A549 (cell line): ENCODE results near the gene CARD8. TPM values are rescaled to one million over a fixed set of nuclear protein-coding genes. Genes with fewer than 3 reads are reported as not detected.

Experiments used
- ATAC-seq, 2 experiments: fragments of 200-7000 bp in 1 of 2; fragments of >200 bp in 1 of 2; cut with Nextera tagmentation in 1 of 2; cut with Tn5 transposase in 1 of 2; 3 replicates each; pipeline versions ENCODE4 v1.8.0 to v1.9.1; 2018 to 2020; ENCODE audit warnings: mild to moderate bottlenecking in 1 of 2, moderate library complexity in 1 of 2
- CTCF ChIA-PET: fragments of 300-600 bp; sonication (Branson Sonifier 250); formaldehyde crosslinking; extraction: SDS; loops from one replicate; lab custom pipeline; 2021; ENCODE audit warnings: antibody characterized with exemption, inconsistent platforms; lab: Yijun Ruan, JAX
- POLR2A ChIA-PET: fragments of 350-600 bp; formaldehyde crosslinking; extraction: SDS; loops from one replicate; lab custom pipeline; 2021; ENCODE audit warnings: antibody characterized with exemption, inconsistent platforms; lab: Yijun Ruan, JAX
- DNase-seq, 2 experiments: peaks; one replicate each; pipeline versions ENCODE4 v3.0.0 to v3.0.0-alpha.2; 2011 to 2016; ENCODE audit warnings: low read depth in 1 of 2, low spot score in 1 of 2
- FAIRE-seq: peaks from 2 replicates; lab custom pipeline; 2011; peaks lifted over from hg19 to GRCh38; lab: Jason Lieb, UNC
- H3K27ac ChIP-seq, 2 experiments: fragments of >200 bp; sonication (Bioruptor Twin); formaldehyde crosslinking; 3 replicates each; pipeline ENCODE4 v1.5.1; 2016 to 2017
- H3K4me1 ChIP-seq: fragments of >200 bp; sonication (Bioruptor Twin); formaldehyde crosslinking; 3 replicates; pipeline ENCODE4 v1.6.1; 2016
- H3K4me2 ChIP-seq: fragments of >200 bp; sonication (Bioruptor Twin); formaldehyde crosslinking; 3 replicates; pipeline ENCODE4 v1.6.1; 2016
- H3K4me3 ChIP-seq: fragments of >200 bp; sonication (Bioruptor Twin); formaldehyde crosslinking; 3 replicates; pipeline ENCODE4 v1.5.1; 2016
- H3K9me3 ChIP-seq: fragments of >200 bp; sonication (Bioruptor Twin); formaldehyde crosslinking; 3 replicates; pipeline ENCODE4 v1.6.1; 2016
- CBX2 ChIP-seq: fragments of 200-600 bp; sonication (generic); IDR thresholded peaks from 2 replicates; pipeline ENCODE4 v1.6.1; 2016; ENCODE audit warnings: low read depth, mild to moderate bottlenecking, borderline replicate concordance
- CBX8 ChIP-seq: fragments of 200-600 bp; sonication (generic); IDR thresholded peaks from 2 replicates; pipeline ENCODE4 v1.6.1; 2016
- CHD2 ChIP-seq: fragments of 150-350 bp; IDR thresholded peaks from 2 replicates; pipeline ENCODE4 v1.6.1; 2014; ENCODE audit warnings: low read length; ENCODE audit not compliant: partially characterized antibody
- CHD4 ChIP-seq: fragments of 200-600 bp; sonication (generic); IDR thresholded peaks from 2 replicates; pipeline ENCODE4 v1.6.1; 2016; ENCODE audit warnings: antibody characterized with exemption, mild to moderate bottlenecking, borderline replicate concordance
- EP300 ChIP-seq, 2 experiments: fragments of >200 bp; sonication (Bioruptor Twin); formaldehyde crosslinking; IDR thresholded peaks; 2 replicates in 1 of 2; 3 replicates in 1 of 2; pipeline ENCODE4 v1.6.1; 2016 to 2017
- FOXS1 ChIP-seq: fragments of 250-450 bp; sonication (Bioruptor Pico); IDR thresholded peaks from 2 replicates; pipeline ENCODE4 v1.5.0; 2020; ENCODE audit warnings: mild to moderate bottlenecking, moderate library complexity
- GATA3 ChIP-seq: IDR thresholded peaks from 2 replicates; pipeline ENCODE4 v1.6.1; 2012; ENCODE audit warnings: borderline replicate concordance
- HOXA7 ChIP-seq: fragments of 250-450 bp; sonication (Bioruptor Pico); IDR thresholded peaks from 2 replicates; pipeline ENCODE4 v1.5.0; 2020; ENCODE audit warnings: mild to moderate bottlenecking, moderate library complexity
- HOXB5 ChIP-seq: fragments of 250-450 bp; sonication (Bioruptor Pico); IDR thresholded peaks from 2 replicates; pipeline ENCODE4 v1.5.0; 2020; ENCODE audit warnings: mild to moderate bottlenecking, moderate library complexity
- JUN ChIP-seq, 2 experiments: fragments of >200 bp; sonication (Bioruptor Twin); formaldehyde crosslinking; IDR thresholded peaks; 2 replicates in 1 of 2; 3 replicates in 1 of 2; pipeline ENCODE4 v1.6.1; 2016 to 2017
- NR3C1 ChIP-seq: fragments of >200 bp; sonication (Bioruptor Twin); formaldehyde crosslinking; IDR thresholded peaks from 3 replicates; pipeline ENCODE4 v1.6.1; 2017
- POLR2AphosphoS2 ChIP-seq: conservative IDR thresholded peaks from 2 replicates; pipeline ENCODE4 v1.6.1; 2012; ENCODE audit warnings: low read length, improper control_type of control experiment, inconsistent platforms
- RAD21 ChIP-seq, 2 experiments: fragments of >200 bp in 1 of 2; sonication (Bioruptor Twin) in 1 of 2; formaldehyde crosslinking in 1 of 2; IDR thresholded peaks in 1 of 2; conservative IDR thresholded peaks in 1 of 2; 2 replicates in 1 of 2; 3 replicates in 1 of 2; pipeline ENCODE4 v1.6.1; 2012 to 2018; ENCODE audit warnings: inconsistent platforms in 1 of 2
- RCOR1 ChIP-seq: fragments of 150-350 bp; IDR thresholded peaks from 2 replicates; pipeline ENCODE4 v1.6.1; 2014; ENCODE audit warnings: antibody characterized with exemption, low read length, low read depth
- RNF2 ChIP-seq: fragments of 200-600 bp; sonication (generic); IDR thresholded peaks from 2 replicates; pipeline ENCODE4 v1.6.1; 2016; ENCODE audit warnings: low read depth, mild to moderate bottlenecking, antibody characterized with exemption, moderate library complexity, borderline replicate concordance
- SMC3 ChIP-seq: fragments of >200 bp; sonication (Bioruptor Twin); formaldehyde crosslinking; IDR thresholded peaks from 3 replicates; pipeline ENCODE4 v1.6.1; 2018; ENCODE audit warnings: inconsistent platforms
- SREBF2 ChIP-seq: fragments of 450-650 bp; IDR thresholded peaks from 2 replicates; pipeline ENCODE4 v1.6.1; 2014; ENCODE audit warnings: mild to moderate bottlenecking, moderate library complexity
- TFCP2L1 ChIP-seq: fragments of 250-450 bp; sonication (Bioruptor Pico); IDR thresholded peaks from 2 replicates; pipeline ENCODE4 v1.5.0; 2021; ENCODE audit warnings: mild to moderate bottlenecking
- USF2 ChIP-seq: fragments of 450-650 bp; IDR thresholded peaks from 2 replicates; pipeline ENCODE4 v1.6.1; 2014; ENCODE audit warnings: antibody characterized with exemption
- ZFP36 ChIP-seq: fragments of 450-650 bp; IDR thresholded peaks from 2 replicates; pipeline ENCODE4 v1.6.1; 2014; ENCODE audit warnings: borderline replicate concordance; ENCODE audit not compliant: partially characterized antibody
- ZNF302 ChIP-seq: fragments of 250-450 bp; sonication (Bioruptor Pico); IDR thresholded peaks from 2 replicates; pipeline ENCODE4 v1.9.0; 2021; ENCODE audit warnings: inconsistent platforms, mild to moderate bottlenecking, moderate library complexity
- ZSCAN20 ChIP-seq: fragments of 250-450 bp; sonication (Bioruptor Pico); IDR thresholded peaks from 2 replicates; pipeline ENCODE4 v1.8.0; 2022; ENCODE audit warnings: mild to moderate bottlenecking, moderate library complexity
- WGBS: methylation state at CpG from one replicate; pipeline ENCODE4 v1.1.6; 2017; ENCODE audit errors: missing lambda C conversion rate; 5-methylcytosine and 5-hydroxymethylcytosine counted together
- polyA plus RNA-seq, 4 experiments: library from polyadenylated mRNA; depleted of rRNA in 3 of 4; stranded (reverse); fragments of >200 nt; fragmentation: RNase III in 1 of 4; extraction: RNeasy Plus Mini Kit Qiagen cat#74134 plus additional on column Dnase treatment in 1 of 4; gene quantifications; 2 replicates in 3 of 4; 3 replicates in 1 of 4; pipeline ENCODE4 v1.2.3, GENCODE V29; 2011 to 2017
- TF ChIP-seq, protein P1 (sequence below): IDR thresholded peaks from 2 replicates; pipeline ENCODE4 v1.6.1; 2012
- TF ChIP-seq, protein P2 (sequence below): fragments of 250-450 bp; sonication (Bioruptor Pico); IDR thresholded peaks from 2 replicates; pipeline ENCODE4 v1.5.0; 2020; ENCODE audit warnings: low read depth, mild to moderate bottlenecking, moderate library complexity
- TF ChIP-seq, protein P3 (sequence below): fragments of >200 bp; sonication (Bioruptor Twin); formaldehyde crosslinking; IDR thresholded peaks from 3 replicates; pipeline ENCODE4 v1.6.1; 2016
- TF ChIP-seq, protein P4 (sequence below): fragments of 200-600 bp; sonication (generic); IDR thresholded peaks from 2 replicates; pipeline ENCODE4 v1.6.1; 2016; ENCODE audit warnings: antibody characterized with exemption, mild to moderate bottlenecking, moderate library complexity

CARD8 gene
- polyA plus RNA-seq, 2 of the 4 experiments (the other 2 are of a cell fraction): 27.5 to 34.7 TPM

DNA sequence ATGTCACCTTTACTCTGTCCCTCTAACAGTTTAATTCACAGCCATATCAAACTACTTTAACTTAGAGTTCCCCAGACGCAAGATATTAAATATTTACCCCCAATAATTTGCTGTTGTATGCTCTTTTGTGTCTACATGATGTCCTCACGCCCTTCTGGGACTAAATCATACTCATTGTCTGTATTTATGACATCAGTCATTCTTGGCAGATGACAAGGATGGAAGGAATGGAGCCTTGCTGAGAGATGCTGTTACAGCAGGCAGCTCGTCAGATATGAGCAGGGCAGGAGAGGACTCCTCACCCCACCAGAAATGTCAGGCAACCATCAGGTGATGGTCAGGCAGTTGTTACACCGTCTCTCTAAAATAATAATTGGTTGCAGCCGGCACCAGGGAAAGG is 41.8 kb downstream of the CARD8 start:
- TF ChIP-seq RAD21 (conservative IDR thresholded peaks at IDR 0.05 in 1 of 2, IDR thresholded peaks at IDR 0.05 in 1 of 2): no peak
- TF ChIP-seq, protein P1, sequence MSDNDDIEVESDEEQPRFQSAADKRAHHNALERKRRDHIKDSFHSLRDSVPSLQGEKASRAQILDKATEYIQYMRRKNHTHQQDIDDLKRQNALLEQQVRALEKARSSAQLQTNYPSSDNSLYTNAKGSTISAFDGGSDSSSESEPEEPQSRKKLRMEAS: no peak
- TF ChIP-seq USF2: no peak
- no peak for TF ChIP-seq RNF2
- TF ChIP-seq HOXB5: no peak
- TF ChIP-seq POLR2AphosphoS2: no peak
- FAIRE-seq (no peak), ATAC-seq (no peak), DNase-seq (no peak)
- H3K4me2 ChIP-seq: no peak overlapping the region
- H3K4me1 ChIP-seq: no peaks in the 10 kb centered on the region
- ChIA-PET POLR2A (no interaction called here), CTCF (interaction anchor here (1.4 to 3.6 kb wide), 2 partner anchors 11 to 15 kb away, joined by 5 to 17 read pairs; no protein-coding TSS in a partner anchor)
- H3K4me3 ChIP-seq: no peak overlapping the region
- H3K9me3 ChIP-seq: no peaks in the 10 kb centered on the region
- H3K27ac ChIP-seq: no peak overlapping the region
- WGBS: 79% methylated on average over 5 of the region's 5 CpGs

DNA sequence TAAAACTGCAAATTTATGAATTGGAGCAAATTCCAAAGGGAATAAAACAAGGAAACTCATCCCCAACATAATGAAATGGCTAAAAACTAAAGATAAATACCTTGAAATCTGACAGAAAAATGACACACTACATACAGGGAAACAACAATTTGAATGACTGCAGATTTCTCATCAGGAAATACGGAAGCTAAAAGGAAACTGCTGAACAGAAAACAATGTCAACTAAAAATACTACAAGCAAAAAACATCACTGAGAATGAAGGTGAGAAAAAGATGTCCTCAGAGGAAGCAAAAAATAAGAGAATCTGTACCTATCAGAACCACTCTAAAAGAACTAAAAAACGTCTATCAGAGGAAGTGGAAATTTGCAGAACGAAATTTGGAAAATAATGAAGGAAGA is 45.7 kb downstream of the CARD8 start:
- H3K4me3 ChIP-seq: no peak overlapping the region
- H3K27ac ChIP-seq: no peak overlapping the region
- 68% methylated on average over 3 of the region's 3 CpGs for WGBS
- no peak for ATAC-seq
- H3K4me2 ChIP-seq: no peak overlapping the region
- H3K4me1 ChIP-seq: peaks cover 1% of the 10 kb centered on the region; the same call in 2 of the 3 replicates
- H3K9me3 ChIP-seq: no peaks in the 10 kb centered on the region
- DNase-seq: no peak
- peak; percentile 84 for FAIRE-seq
- CTCF ChIA-PET: no interaction called here
- TF ChIP-seq, protein P2, sequence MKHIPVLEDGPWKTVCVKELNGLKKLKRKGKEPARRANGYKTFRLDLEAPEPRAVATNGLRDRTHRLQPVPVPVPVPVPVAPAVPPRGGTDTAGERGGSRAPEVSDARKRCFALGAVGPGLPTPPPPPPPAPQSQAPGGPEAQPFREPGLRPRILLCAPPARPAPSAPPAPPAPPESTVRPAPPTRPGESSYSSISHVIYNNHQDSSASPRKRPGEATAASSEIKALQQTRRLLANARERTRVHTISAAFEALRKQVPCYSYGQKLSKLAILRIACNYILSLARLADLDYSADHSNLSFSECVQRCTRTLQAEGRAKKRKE (CRISPR knock-in tag): no peak
- TF ChIP-seq, protein P3, sequence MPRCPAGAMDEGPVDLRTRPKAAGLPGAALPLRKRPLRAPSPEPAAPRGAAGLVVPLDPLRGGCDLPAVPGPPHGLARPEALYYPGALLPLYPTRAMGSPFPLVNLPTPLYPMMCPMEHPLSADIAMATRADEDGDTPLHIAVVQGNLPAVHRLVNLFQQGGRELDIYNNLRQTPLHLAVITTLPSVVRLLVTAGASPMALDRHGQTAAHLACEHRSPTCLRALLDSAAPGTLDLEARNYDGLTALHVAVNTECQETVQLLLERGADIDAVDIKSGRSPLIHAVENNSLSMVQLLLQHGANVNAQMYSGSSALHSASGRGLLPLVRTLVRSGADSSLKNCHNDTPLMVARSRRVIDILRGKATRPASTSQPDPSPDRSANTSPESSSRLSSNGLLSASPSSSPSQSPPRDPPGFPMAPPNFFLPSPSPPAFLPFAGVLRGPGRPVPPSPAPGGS: no peak
- no peak for TF ChIP-seq CBX2
- TF ChIP-seq FOXS1: no peak
- no peak for TF ChIP-seq ZSCAN20 (CRISPR knock-in tag)
- no peak for TF ChIP-seq GATA3
- no peak for TF ChIP-seq NR3C1
- no peak for TF ChIP-seq HOXA7 (CRISPR knock-in tag)
- TF ChIP-seq SMC3: no peak
- TF ChIP-seq TFCP2L1 (CRISPR knock-in tag): no peak
- POLR2A ChIA-PET: no interaction called here

GRCh38 chr19:48206397-48207093 is 49.2 kb downstream of the CARD8 start:
- TF ChIP-seq CBX2 (no peak), RCOR1 (no peak), RAD21 (conservative IDR thresholded peaks at IDR 0.05 in 1 of 2, IDR thresholded peaks at IDR 0.05 in 1 of 2) (no peak), ZFP36 (no peak), CBX8 (no peak), ZNF302 (no peak), JUN (IDR thresholded peaks at IDR 0.05) (no peak), CHD4 (no peak), POLR2AphosphoS2 (no peak), RNF2 (no peak), CHD2 (no peak), SREBF2 (no peak), EP300 (IDR thresholded peaks at IDR 0.05) (no peak)
- TF ChIP-seq, protein P1: no peak
- TF ChIP-seq, protein P4, sequence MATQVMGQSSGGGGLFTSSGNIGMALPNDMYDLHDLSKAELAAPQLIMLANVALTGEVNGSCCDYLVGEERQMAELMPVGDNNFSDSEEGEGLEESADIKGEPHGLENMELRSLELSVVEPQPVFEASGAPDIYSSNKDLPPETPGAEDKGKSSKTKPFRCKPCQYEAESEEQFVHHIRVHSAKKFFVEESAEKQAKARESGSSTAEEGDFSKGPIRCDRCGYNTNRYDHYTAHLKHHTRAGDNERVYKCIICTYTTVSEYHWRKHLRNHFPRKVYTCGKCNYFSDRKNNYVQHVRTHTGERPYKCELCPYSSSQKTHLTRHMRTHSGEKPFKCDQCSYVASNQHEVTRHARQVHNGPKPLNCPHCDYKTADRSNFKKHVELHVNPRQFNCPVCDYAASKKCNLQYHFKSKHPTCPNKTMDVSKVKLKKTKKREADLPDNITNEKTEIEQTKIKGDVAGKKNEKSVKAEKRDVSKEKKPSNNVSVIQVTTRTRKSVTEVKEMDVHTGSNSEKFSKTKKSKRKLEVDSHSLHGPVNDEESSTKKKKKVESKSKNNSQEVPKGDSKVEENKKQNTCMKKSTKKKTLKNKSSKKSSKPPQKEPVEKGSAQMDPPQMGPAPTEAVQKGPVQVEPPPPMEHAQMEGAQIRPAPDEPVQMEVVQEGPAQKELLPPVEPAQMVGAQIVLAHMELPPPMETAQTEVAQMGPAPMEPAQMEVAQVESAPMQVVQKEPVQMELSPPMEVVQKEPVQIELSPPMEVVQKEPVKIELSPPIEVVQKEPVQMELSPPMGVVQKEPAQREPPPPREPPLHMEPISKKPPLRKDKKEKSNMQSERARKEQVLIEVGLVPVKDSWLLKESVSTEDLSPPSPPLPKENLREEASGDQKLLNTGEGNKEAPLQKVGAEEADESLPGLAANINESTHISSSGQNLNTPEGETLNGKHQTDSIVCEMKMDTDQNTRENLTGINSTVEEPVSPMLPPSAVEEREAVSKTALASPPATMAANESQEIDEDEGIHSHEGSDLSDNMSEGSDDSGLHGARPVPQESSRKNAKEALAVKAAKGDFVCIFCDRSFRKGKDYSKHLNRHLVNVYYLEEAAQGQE: no peak
- TF ChIP-seq, all 56 proteins: peak for 0
- ATAC-seq (no peak), FAIRE-seq (no peak), DNase-seq (no peak)
- Histone ChIP-seq H3K27ac (no peak overlapping the region), H3K4me3 (no peak overlapping the region), H3K4me1 (peaks cover 9% of the 10 kb centered on the region; the same call in 2 of the 3 replicates), H3K9me3 (no peaks in the 10 kb centered on the region), H3K4me2 (no peak overlapping the region)
- POLR2A ChIA-PET: no interaction called here
- CTCF ChIA-PET: interaction anchor here (1.0 to 4.9 kb wide), 7 partner anchors 10 to 103 kb away, joined by 3 to 24 read pairs (median 3); no protein-coding TSS in a partner anchor
- WGBS: 87% methylated on average over 9 of the region's 9 CpGs
